SK-N-SH (cell line): ENCODE measurements around the gene SMARCD3.

Experiments
- CHD2 ChIP-seq: fragments of 150-350 bp; IDR thresholded peaks from 2 replicates; pipeline ENCODE4 v1.6.1; 2018; ENCODE audit warnings: low read length; ENCODE audit not compliant: partially characterized antibody
- CTCF ChIP-seq: fragments of 200-600 bp; sonication (generic); IDR thresholded peaks from 2 replicates; pipeline ENCODE4 v1.6.1; 2017; ENCODE audit warnings: antibody characterized with exemption, mild to moderate bottlenecking, moderate library complexity
- EP300 ChIP-seq, 2 experiments: IDR thresholded peaks; 2 replicates each; pipeline versions ENCODE4 v1.4.0 to v1.6.1; 2012; ENCODE audit warnings: borderline replicate concordance in 1 of 2, low read depth in 1 of 2, low read length in 1 of 2
- EZH2phosphoT487 ChIP-seq: fragments of 200-600 bp; sonication (generic); IDR thresholded peaks from 2 replicates; pipeline ENCODE4 v1.6.1; 2017; ENCODE audit warnings: low read depth, mixed run types, mild to moderate bottlenecking, antibody characterized with exemption, moderate library complexity, borderline replicate concordance
- GABPA ChIP-seq: IDR thresholded peaks from 2 replicates; pipeline ENCODE4 v1.4.0; 2012; ENCODE audit warnings: low read depth, mild to moderate bottlenecking
- NRF1 ChIP-seq: IDR thresholded peaks from 2 replicates; pipeline ENCODE4 v1.6.1; 2012; ENCODE audit warnings: low read depth, mild to moderate bottlenecking, low read length
- PBX3 ChIP-seq: IDR thresholded peaks from 2 replicates; pipeline ENCODE4; 2012
- POLR2AphosphoS5 ChIP-seq: IDR thresholded peaks from 2 replicates; pipeline ENCODE4 v1.6.1; 2012; ENCODE audit warnings: low read depth, low read length
- REST ChIP-seq: IDR thresholded peaks from 2 replicates; pipeline ENCODE4 v1.6.1; 2012; ENCODE audit warnings: mild to moderate bottlenecking, low read depth, low read length, moderate library complexity
- SMC3 ChIP-seq: IDR thresholded peaks from 2 replicates; pipeline ENCODE4 v1.6.1; 2012; ENCODE audit warnings: low read depth, low read length, improper control_type of control experiment
- TEAD4 ChIP-seq: IDR thresholded peaks from 2 replicates; pipeline ENCODE4 v1.4.0; 2012; ENCODE audit warnings: mild to moderate bottlenecking, borderline replicate concordance; ENCODE audit not compliant: insufficient read depth

DNA sequence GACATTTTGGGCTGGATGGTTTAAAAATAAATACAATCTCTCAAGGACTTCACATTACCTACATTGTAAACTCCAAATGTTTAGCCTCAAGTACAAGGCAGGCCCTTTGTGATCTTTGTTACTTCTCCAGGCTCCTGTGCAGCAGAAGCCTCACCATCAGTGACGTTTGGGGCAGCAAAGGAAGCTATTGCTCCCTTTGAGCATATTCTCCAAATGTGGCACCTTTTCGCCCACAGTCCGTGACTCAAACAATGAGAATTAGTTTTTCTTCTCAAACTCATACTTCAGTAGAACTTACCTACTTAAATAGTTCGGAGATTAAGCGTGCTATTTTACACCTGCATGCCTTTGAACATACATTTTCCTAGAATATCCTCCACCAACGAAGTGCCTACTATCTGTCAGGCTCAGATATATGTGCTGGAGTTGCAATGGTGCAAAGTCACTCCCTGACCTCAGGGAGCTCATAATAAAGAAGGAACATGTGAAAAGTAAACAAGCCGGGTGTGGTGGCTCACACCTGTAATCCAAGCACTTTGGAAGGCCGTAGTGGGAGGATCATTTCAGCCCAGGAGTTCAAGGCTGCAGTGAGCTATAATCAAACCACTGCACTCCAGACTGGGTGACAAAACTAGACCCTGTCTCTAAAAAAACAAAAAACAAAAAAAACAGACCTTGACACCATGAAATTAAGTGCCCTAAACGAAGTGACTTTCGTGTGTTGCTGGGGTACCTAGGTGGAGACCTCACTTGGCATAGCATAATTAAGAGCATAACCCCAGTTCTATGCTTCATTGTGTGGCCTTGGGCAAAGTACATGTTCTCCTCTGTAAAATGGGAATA, 20.2 kb downstream of the SMARCD3 start:
- no peak for TF ChIP-seq TEAD4
- TF ChIP-seq NRF1 = no peak
- TF ChIP-seq REST = no peak
- TF ChIP-seq EZH2phosphoT487 = no peak
- TF ChIP-seq SMC3 = no peak
- TF ChIP-seq CHD2 = no peak
- TF ChIP-seq CTCF = no peak
- TF ChIP-seq GABPA = no peak
- TF ChIP-seq EP300 (IDR thresholded peaks at IDR 0.05; ENCODE audit: borderline replicate concordance in 1 of 2, low read depth in 1 of 2, low read length in 1 of 2) = no peak
- TF ChIP-seq POLR2AphosphoS5 = no peak
- no peak for TF ChIP-seq PBX3
